HEK293 (cell line): Measurements from ENCODE around the gene NXF3.
"Not testable (repeated sequence)": the region's sequence is repeated elsewhere in the genome, so short reads cannot be mapped to it uniquely, and the experiment has no call there.

Experiments used
- CTCF ChIA-PET: fragments of 350-600 bp; formaldehyde crosslinking; extraction: SDS; loops from one replicate; lab custom pipeline; 2021; ENCODE audit warnings: antibody characterized with exemption; lab: Yijun Ruan, JAX
- POLR2A ChIA-PET: fragments of 300-600 bp; formaldehyde crosslinking; extraction: SDS; loops from one replicate; lab custom pipeline; 2020; ENCODE audit warnings: antibody characterized with exemption, inconsistent platforms; lab: Yijun Ruan, JAX
- H3K27ac ChIP-seq: fragments of 200-500 bp; sonication (Bioruptor generic); 2 replicates; pipeline ENCODE4 v1.5.1; 2014; ENCODE audit warnings: low read depth, low read length, control low read depth, inconsistent platforms; ENCODE audit errors: extremely low read depth
- H3K36me3 ChIP-seq, 2 experiments: fragments of 200-500 bp in 1 of 2; sonication (Bioruptor generic) in 1 of 2; 1 replicate in 1 of 2; 2 replicates in 1 of 2; pipeline ENCODE4 v1.5.1; 2014 to 2017; ENCODE audit warnings: inconsistent platforms in 2 of 2, low read length in 2 of 2; ENCODE audit not compliant: control insufficient read depth in 2 of 2, insufficient read depth in 1 of 2
- H3K4me1 ChIP-seq: fragments of 200-500 bp; sonication (Bioruptor generic); 2 replicates; pipeline ENCODE4 v1.5.1; 2014; ENCODE audit warnings: mild to moderate bottlenecking, low read length, inconsistent platforms; ENCODE audit not compliant: control insufficient read depth, insufficient read depth
- H3K4me3 ChIP-seq: 2 replicates; pipeline ENCODE4 v1.5.1; 2011; ENCODE audit warnings: low read depth, mild to moderate bottlenecking, control low read depth, low read length, moderate library complexity
- H3K9me3 ChIP-seq: fragments of 200-500 bp; sonication (Bioruptor generic); 2 replicates; pipeline ENCODE4 v1.5.1; 2014; ENCODE audit warnings: low read depth, low read length, inconsistent platforms; ENCODE audit not compliant: control insufficient read depth, insufficient read depth
- BCL11A ChIP-seq: fragments of 450-650 bp; formaldehyde crosslinking; IDR thresholded peaks from 2 replicates; pipeline ENCODE4 v1.5.1; 2016; ENCODE audit warnings: low read depth, missing biosample characterization, missing genetic modification characterization
- FEZF1 ChIP-seq: fragments of 450-650 bp; formaldehyde crosslinking; IDR thresholded peaks from 2 replicates; pipeline ENCODE4 v1.5.1; 2016; ENCODE audit warnings: missing biosample characterization, missing genetic modification characterization
- GLI4 ChIP-seq: fragments of 450-650 bp; formaldehyde crosslinking; IDR thresholded peaks from 2 replicates; pipeline ENCODE4 v1.5.1; 2016; ENCODE audit warnings: missing biosample characterization, missing genetic modification characterization
- GLIS1 ChIP-seq: fragments of 450-650 bp; formaldehyde crosslinking; IDR thresholded peaks from 2 replicates; pipeline ENCODE4 v1.5.1; 2016; ENCODE audit warnings: missing biosample characterization, missing genetic modification characterization
- HOXC10 ChIP-seq: sonication (generic); formaldehyde crosslinking; IDR thresholded peaks from 2 replicates; pipeline ENCODE4 v1.8.1; 2023; ENCODE audit warnings: mild to moderate bottlenecking, missing genetic modification reagents
- KLF16 ChIP-seq: fragments of 450-650 bp; formaldehyde crosslinking; IDR thresholded peaks from 2 replicates; pipeline ENCODE4 v1.5.1; 2017; ENCODE audit warnings: missing biosample characterization, missing genetic modification characterization
- REPIN1 ChIP-seq: fragments of 450-650 bp; formaldehyde crosslinking; IDR thresholded peaks from 2 replicates; pipeline ENCODE4 v1.5.1; 2017; ENCODE audit warnings: missing biosample characterization, missing genetic modification characterization, low read depth
- WT1 ChIP-seq: fragments of 450-650 bp; formaldehyde crosslinking; IDR thresholded peaks from 2 replicates; pipeline ENCODE4 v1.5.1; 2016; ENCODE audit warnings: missing biosample characterization, missing genetic modification characterization
- ZBTB1 ChIP-seq: fragments of 450-650 bp; formaldehyde crosslinking; IDR thresholded peaks from 2 replicates; pipeline ENCODE4 v1.5.1; 2016; ENCODE audit warnings: missing biosample characterization, missing genetic modification characterization
- ZIC2 ChIP-seq: fragments of 450-650 bp; formaldehyde crosslinking; IDR thresholded peaks from 2 replicates; pipeline ENCODE4 v1.5.1; 2016; ENCODE audit warnings: missing biosample characterization, missing genetic modification characterization
- ZNF121 ChIP-seq: fragments of 450-650 bp; formaldehyde crosslinking; IDR thresholded peaks from 2 replicates; pipeline ENCODE4 v1.5.1; 2016; ENCODE audit warnings: missing biosample characterization, missing genetic modification characterization
- ZNF335 ChIP-seq: fragments of 450-650 bp; formaldehyde crosslinking; conservative IDR thresholded peaks from 2 replicates; pipeline ENCODE4 v1.5.1; 2016; ENCODE audit warnings: missing biosample characterization, missing genetic modification characterization
- ZNF530 ChIP-seq: fragments of 450-650 bp; formaldehyde crosslinking; IDR thresholded peaks from 2 replicates; pipeline ENCODE4 v1.5.1; 2016; ENCODE audit warnings: low read depth, missing biosample characterization, missing genetic modification characterization
- ZNF621 ChIP-seq: fragments of 450-650 bp; formaldehyde crosslinking; IDR thresholded peaks from 2 replicates; pipeline ENCODE4 v1.5.1; 2017; ENCODE audit warnings: missing biosample characterization, missing genetic modification characterization
- ZNF623 ChIP-seq: fragments of 450-650 bp; formaldehyde crosslinking; IDR thresholded peaks from 2 replicates; pipeline ENCODE4 v1.5.1; 2016; ENCODE audit warnings: missing biosample characterization, missing genetic modification characterization
- ZNF692 ChIP-seq: fragments of 450-650 bp; formaldehyde crosslinking; IDR thresholded peaks from 2 replicates; pipeline ENCODE4 v1.5.1; 2016; ENCODE audit warnings: missing biosample characterization, missing genetic modification characterization
- ZNF707 ChIP-seq: fragments of 450-650 bp; formaldehyde crosslinking; IDR thresholded peaks from 2 replicates; pipeline ENCODE4 v1.5.1; 2016; ENCODE audit warnings: missing biosample characterization, missing genetic modification characterization

The NXF3 gene

GRCh38 chrX:103107227-103107737 is 14.3 kb upstream of the NXF3 start:
- POLR2A ChIA-PET, result not testable (repeated sequence)
- CTCF ChIA-PET, result interaction anchor here (0.7 kb wide), 1 partner anchor 139 kb away, joined by 4 read pairs; no protein-coding TSS in a partner anchor

GRCh38 chrX:103104370-103104769 is 11.4 kb upstream of the NXF3 start:
- H3K36me3 ChIP-seq, H3K9me3 ChIP-seq, H3K4me1 ChIP-seq, POLR2A ChIA-PET, H3K4me3 ChIP-seq, H3K27ac ChIP-seq: not testable (repeated sequence)
- CTCF ChIA-PET, result interaction anchor here (0.6 kb wide), 1 partner anchor 384 kb away, joined by 4 read pairs; no protein-coding TSS in a partner anchor

More at GRCh38 chrX:103107227-103107737, 14.3 kb upstream of the NXF3 start:
- not testable (repeated sequence) for H3K4me3 ChIP-seq, H3K27ac ChIP-seq, H3K4me1 ChIP-seq, H3K36me3 ChIP-seq, H3K9me3 ChIP-seq

GRCh38 chrX:103103866-103104265 is 10.9 kb upstream of the NXF3 start:
- H3K27ac ChIP-seq, H3K4me3 ChIP-seq, H3K36me3 ChIP-seq, H3K9me3 ChIP-seq, H3K4me1 ChIP-seq, POLR2A ChIA-PET: not testable (repeated sequence)
- CTCF ChIA-PET, result interaction anchor here (0.6 kb wide), 1 partner anchor 384 kb away, joined by 4 read pairs; no protein-coding TSS in a partner anchor

- ChIA-PET POLR2A (no interaction called here), CTCF (interaction anchor here (0.6 kb wide), 1 partner anchor 1675 kb away, joined by 4 read pairs; no protein-coding TSS in a partner anchor)
- Histone ChIP-seq H3K9me3 (no peaks in the 10 kb centered on the region), H3K36me3 (no peaks in the 10 kb centered on the region), H3K4me3 (no peak overlapping the region), H3K27ac (0 out of 2 replicates have a peak overlapping the region, but pooled peaks have one; percentile 47), H3K4me1 (no peaks in the 10 kb centered on the region)
- TF ChIP-seq GLIS1 (tag by site-specific recombination) (peak; percentile 39), FEZF1 (tag by site-specific recombination) (peak; percentile 82), BCL11A (no peak), ZNF335 (tag by site-specific recombination) (0 out of 2 replicates have a peak, but pooled peaks have one; percentile 16), REPIN1 (tag by site-specific recombination) (no peak), HOXC10 (no peak)
Observed at GRCh38 chrX:103101299-103102042, 8.5 kb upstream of the NXF3 start.

- CTCF ChIA-PET, result interaction anchor here (0.7 kb wide), 1 partner anchor 207 kb away, joined by 3 read pairs; no protein-coding TSS in a partner anchor
- POLR2A ChIA-PET, result no interaction called here
- TF ChIP-seq ZNF692 (no peak), KLF16 (tag by site-specific recombination) (no peak), ZNF707 (no peak), ZBTB1 (no peak), GLI4 (tag by site-specific recombination) (no peak), ZNF121 (tag by site-specific recombination) (no peak), ZNF621 (tag by site-specific recombination) (no peak), WT1 (no peak), FEZF1 (tag by site-specific recombination) (no peak), ZNF530 (tag by site-specific recombination) (no peak), ZIC2 (no peak), ZNF623 (tag by site-specific recombination) (no peak)
- TF ChIP-seq, all 188 proteins: peak for 0
- H3K9me3 ChIP-seq, result no peaks in the 10 kb centered on the region
- no peaks in the 10 kb centered on the region for H3K4me1 ChIP-seq
- no peak overlapping the region for H3K27ac ChIP-seq
- no peak overlapping the region for H3K4me3 ChIP-seq
- H3K36me3 ChIP-seq, result no peaks in the 10 kb centered on the region
Observed at GRCh38 chrX:103100484-103100883, 7.5 kb upstream of the NXF3 start.
